Peyer's patch (tissue), 4 donors: ENCODE data around the gene ATP11A.

Experiments used
- CTCF ChIP-seq, 6 experiments: fragments of 450-650 bp in 4 of 6; fragments of 200-600 bp in 2 of 6; sonication (generic) in 1 of 6; IDR thresholded peaks; one replicate each; pipeline ENCODE4 v1.5.1; 2017 to 2019; ENCODE audit warnings: antibody characterized with exemption in 6 of 6, mild to moderate bottlenecking in 3 of 6, moderate library complexity in 1 of 6
- POLR2A ChIP-seq, 2 donors: fragments of 450-650 bp; IDR thresholded peaks; one replicate each; pipeline ENCODE4 v1.5.1; 2017; ENCODE audit warnings: antibody characterized with exemption in 2 of 2, mild to moderate bottlenecking in 2 of 2, moderate library complexity in 2 of 2

GRCh38 chr13:112653071-112653470 lies 36.8 kb upstream of the ATP11A start:
- TF ChIP-seq CTCF (IDR thresholded peaks at IDR 0.05) (no peak), POLR2A (IDR thresholded peaks at IDR 0.05) (no peak)
